A673 (cell line): ENCODE data around the gene PPFIBP1.

Source experiments
- EZH2 ChIP-seq: fragments of 200-600 bp; sonication (generic); IDR thresholded peaks from 2 replicates; pipeline ENCODE4 v1.6.1; 2017; ENCODE audit warnings: borderline replicate concordance, low read depth, mild to moderate bottlenecking, mixed read lengths, antibody characterized with exemption, low read length; ENCODE audit not compliant: poor library complexity, severe bottlenecking
- TF ChIP-seq, protein P1 (sequence below): fragments of 300-800, 200-600 bp; sonication (generic); conservative IDR thresholded peaks from 2 replicates; pipeline ENCODE4 v1.5.1; 2017; ENCODE audit warnings: low read depth, mild to moderate bottlenecking, antibody characterized with exemption, low read length, moderate library complexity, mixed read lengths

DNA sequence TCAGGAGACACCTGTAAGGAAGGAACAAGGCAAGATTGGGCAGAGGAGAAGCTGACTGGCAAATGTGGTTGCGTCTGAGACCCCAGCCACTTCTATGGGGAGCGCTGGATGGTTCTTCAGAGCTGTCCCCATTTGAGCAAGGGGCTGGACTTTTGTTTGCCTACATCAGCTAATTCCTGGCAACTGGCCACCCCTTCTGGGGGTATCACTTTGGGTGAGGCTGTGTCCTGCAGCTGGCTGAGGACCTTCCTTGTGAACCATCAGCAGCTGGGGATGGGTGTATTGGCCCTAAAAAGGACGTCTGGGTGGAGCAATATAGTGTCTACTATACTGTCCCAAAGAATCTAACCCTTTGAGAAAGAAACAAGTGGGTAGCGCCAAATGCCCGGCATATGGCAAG is 23.6 kb downstream of the PPFIBP1 start:
- TF ChIP-seq, protein P1, sequence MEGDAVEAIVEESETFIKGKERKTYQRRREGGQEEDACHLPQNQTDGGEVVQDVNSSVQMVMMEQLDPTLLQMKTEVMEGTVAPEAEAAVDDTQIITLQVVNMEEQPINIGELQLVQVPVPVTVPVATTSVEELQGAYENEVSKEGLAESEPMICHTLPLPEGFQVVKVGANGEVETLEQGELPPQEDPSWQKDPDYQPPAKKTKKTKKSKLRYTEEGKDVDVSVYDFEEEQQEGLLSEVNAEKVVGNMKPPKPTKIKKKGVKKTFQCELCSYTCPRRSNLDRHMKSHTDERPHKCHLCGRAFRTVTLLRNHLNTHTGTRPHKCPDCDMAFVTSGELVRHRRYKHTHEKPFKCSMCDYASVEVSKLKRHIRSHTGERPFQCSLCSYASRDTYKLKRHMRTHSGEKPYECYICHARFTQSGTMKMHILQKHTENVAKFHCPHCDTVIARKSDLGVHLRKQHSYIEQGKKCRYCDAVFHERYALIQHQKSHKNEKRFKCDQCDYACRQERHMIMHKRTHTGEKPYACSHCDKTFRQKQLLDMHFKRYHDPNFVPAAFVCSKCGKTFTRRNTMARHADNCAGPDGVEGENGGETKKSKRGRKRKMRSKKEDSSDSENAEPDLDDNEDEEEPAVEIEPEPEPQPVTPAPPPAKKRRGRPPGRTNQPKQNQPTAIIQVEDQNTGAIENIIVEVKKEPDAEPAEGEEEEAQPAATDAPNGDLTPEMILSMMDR = no peak
- no peak for TF ChIP-seq EZH2
